ENCODE data around the gene FADS2.

DNA sequence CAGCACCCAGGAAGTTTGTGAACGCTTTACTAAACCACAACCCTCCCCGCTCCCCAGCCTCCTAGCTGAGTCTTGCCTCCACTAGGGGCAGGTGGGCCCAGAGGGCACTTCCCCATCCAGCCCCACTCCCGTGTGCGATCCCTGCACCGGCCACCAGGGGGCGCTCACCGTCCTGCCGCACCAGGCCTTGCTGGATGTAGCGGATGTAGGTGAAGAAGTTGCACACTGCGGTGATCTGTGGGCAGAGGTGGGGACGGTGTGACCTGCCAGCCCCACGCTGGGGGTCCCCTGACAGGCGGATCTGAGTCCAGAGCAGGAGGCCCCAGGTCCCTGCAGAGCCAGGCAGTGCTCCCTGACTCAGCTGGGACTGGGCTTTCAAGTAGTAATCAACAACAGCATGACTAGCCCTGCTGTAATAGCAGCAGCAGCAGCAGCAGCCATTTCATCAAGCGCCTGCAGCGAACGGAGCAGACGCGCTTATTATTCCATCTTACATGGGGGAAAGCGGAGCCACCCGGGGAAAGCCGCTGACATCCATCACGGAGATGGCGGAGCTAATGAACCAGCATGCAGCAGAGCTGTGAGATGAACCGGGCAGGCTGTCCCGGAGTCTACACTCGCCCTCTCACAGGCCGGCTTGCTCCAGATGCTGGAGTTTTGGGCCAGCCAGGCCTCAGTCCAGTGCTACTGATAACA lies 71.2 kb downstream of the FADS2 start:
- TF ChIP-seq POLR2A (IDR thresholded peaks at IDR 0.05; ENCODE audit: low read depth, low read length) (no peak), POLR2AphosphoS5 (IDR thresholded peaks at IDR 0.05; ENCODE audit: low read depth, low read length) (no peak), TAF1 (IDR thresholded peaks at IDR 0.05; ENCODE audit: borderline replicate concordance, low read depth, low read length) (no peak)

Data from GM12892 (cell line).